Activated CD8-positive, alpha-beta memory T cell treated with anti-CD3 and anti-CD28 coated beads for 1 hour (primary cell): ENCODE results near the gene PRKAG1.
A peak's percentile ranks its signal among the peaks of the same experiment; 100 is the strongest.

Experiments used
- DNase-seq, 2 donors: peaks; one replicate each; pipeline ENCODE4 v3.0.0-alpha.2; 2020; ENCODE audit warnings: low read depth in 1 of 2; ENCODE audit errors: extremely low read depth in 1 of 2

The PRKAG1 gene

GRCh38 chr12:48969833-48970701 lies 48.5 kb downstream of the PRKAG1 start:
- no peak for DNase-seq

- no peak for DNase-seq
Observed at GRCh38 chr12:48969160-48969771, 49.3 kb downstream of the PRKAG1 start.

GRCh38 chr12:48968467-48968866 lies 50.1 kb downstream of the PRKAG1 start:
- DNase-seq, result no peak

GRCh38 chr12:48967991-48968390 lies 50.6 kb downstream of the PRKAG1 start:
- DNase-seq, result no peak

- no peak for DNase-seq
Observed at GRCh38 chr12:48966177-48966895, 52.2 kb downstream of the PRKAG1 start.

- DNase-seq, result no peak
Observed at GRCh38 chr12:48965298-48965838, 53.2 kb downstream of the PRKAG1 start.

GRCh38 chr12:48961801-48962200 lies 56.8 kb downstream of the PRKAG1 start:
- no peak for DNase-seq

GRCh38 chr12:48961331-48961730 lies 57.2 kb downstream of the PRKAG1 start:
- no peak for DNase-seq

- no peak for DNase-seq
Observed at GRCh38 chr12:48960834-48961233, 57.7 kb downstream of the PRKAG1 start.

GRCh38 chr12:48958049-48958388 lies 60.6 kb downstream of the PRKAG1 start:
- no peak for DNase-seq

GRCh38 chr12:48957141-48958048 lies 61.2 kb downstream of the PRKAG1 start, which contains the start of gene ARF3:
ARF3 (minus strand) TSS chr12:48957487; CDS start chr12:48941095, 16,392 bp downstream.
- peak; percentile 77 to 85 for DNase-seq

GRCh38 chr12:48956279-48957140 lies 62.1 kb downstream of the PRKAG1 start:
- DNase-seq, result no peak

- DNase-seq, result no peak
Observed at GRCh38 chr12:48954841-48955501, 63.6 kb downstream of the PRKAG1 start.

- DNase-seq, result no peak
Observed at GRCh38 chr12:48954061-48954460, 64.5 kb downstream of the PRKAG1 start.

- DNase-seq, result no peak
Observed at GRCh38 chr12:48952691-48953090, 65.9 kb downstream of the PRKAG1 start.
